ENCODE results near the gene RNPEPL1.

The RNPEPL1 gene

DNA sequence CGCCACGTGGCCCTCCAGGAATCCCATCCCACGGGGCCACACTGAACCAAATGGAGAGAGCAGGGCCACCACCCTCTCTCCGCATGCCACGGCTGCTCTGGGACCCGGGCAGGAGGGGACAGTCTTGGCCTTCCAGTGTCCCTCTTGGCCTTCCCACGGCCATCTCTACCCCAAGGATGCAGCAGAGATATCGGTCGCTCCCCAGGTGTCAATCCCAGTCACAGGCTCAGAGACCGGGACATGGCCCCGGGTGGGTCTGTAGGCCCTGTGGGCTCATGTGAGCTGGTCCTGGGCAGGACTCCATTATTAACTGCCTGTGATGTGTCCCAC lies 33.5 kb downstream of the RNPEPL1 start:
- Histone ChIP-seq H3K36me3 (peaks cover 13 to 50% (median 22%) of the 10 kb centered on the region in 3 donors), H3K4me1 (peaks cover 0 to 10% (median 4%) of the 10 kb centered on the region in 4 donors), H3K9me3 (no peaks in the 10 kb centered on the region), H3K27me3 (no peaks in the 10 kb centered on the region), H3K27ac (no peak overlapping the region), H3K4me3 (no peak overlapping the region)
- DNase-seq, result peak in 1 of 2 donors; percentile 51
- intact Hi-C loops (cut with DNase I; ENCODE audit: low total_unique reads), result no loop called here
- TF ChIP-seq, protein P1, sequence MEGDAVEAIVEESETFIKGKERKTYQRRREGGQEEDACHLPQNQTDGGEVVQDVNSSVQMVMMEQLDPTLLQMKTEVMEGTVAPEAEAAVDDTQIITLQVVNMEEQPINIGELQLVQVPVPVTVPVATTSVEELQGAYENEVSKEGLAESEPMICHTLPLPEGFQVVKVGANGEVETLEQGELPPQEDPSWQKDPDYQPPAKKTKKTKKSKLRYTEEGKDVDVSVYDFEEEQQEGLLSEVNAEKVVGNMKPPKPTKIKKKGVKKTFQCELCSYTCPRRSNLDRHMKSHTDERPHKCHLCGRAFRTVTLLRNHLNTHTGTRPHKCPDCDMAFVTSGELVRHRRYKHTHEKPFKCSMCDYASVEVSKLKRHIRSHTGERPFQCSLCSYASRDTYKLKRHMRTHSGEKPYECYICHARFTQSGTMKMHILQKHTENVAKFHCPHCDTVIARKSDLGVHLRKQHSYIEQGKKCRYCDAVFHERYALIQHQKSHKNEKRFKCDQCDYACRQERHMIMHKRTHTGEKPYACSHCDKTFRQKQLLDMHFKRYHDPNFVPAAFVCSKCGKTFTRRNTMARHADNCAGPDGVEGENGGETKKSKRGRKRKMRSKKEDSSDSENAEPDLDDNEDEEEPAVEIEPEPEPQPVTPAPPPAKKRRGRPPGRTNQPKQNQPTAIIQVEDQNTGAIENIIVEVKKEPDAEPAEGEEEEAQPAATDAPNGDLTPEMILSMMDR (IDR thresholded peaks at IDR 0.05), result no peak

DNA sequence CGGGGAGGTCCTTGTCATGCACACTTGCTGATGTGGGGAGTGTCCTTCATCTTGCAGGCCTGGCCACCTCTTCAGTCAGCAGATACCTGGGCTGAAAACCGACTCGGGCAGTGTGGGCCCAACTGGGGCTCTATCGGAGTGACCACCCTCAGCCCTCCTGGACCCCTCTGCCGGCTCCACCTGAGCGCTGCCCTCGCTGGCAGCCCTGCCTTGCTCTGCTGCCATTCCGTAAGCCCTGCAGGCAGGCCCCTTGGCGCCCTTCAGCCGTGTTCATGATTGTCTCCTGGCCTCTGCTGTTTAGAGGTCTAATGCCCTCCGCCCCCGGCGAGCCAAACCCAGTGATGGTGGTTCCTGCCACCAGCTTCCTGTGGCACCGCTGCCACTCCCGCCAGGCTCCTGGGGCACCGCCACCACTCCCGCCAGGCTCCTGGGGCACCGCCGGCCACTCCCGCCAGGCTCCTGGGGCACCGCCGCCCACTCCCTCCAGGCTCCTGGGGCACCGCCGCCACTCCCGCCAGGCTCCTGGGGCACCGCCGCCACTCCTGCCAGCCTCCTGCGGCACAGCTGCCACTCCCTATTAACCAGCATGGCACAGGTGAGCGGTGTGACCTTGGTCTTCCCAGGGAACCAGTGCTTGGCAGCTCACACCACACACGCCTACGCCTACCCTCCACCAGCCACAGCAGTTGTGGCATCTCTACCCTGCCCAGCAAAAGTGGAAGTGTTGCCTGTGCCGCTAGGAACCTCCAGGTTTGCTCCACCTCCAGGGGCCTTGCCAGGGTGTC lies 34.2 kb downstream of the RNPEPL1 start:
- DNase-seq, result peak in 1 of 2 donors; percentile 60
- H3K4me1 ChIP-seq, result peaks cover 0 to 7% (median 3%) of the 10 kb centered on the region in 4 donors
- H3K4me3 ChIP-seq, result no peak overlapping the region
- no peaks in the 10 kb centered on the region for H3K9me3 ChIP-seq
- no peak overlapping the region for H3K27ac ChIP-seq
- peaks cover 13 to 50% (median 21%) of the 10 kb centered on the region in 3 donors for H3K36me3 ChIP-seq
- TF ChIP-seq, protein P1 (IDR thresholded peaks at IDR 0.05), result no peak
- H3K27me3 ChIP-seq, result no peaks in the 10 kb centered on the region
- intact Hi-C loops (cut with DNase I; ENCODE audit: low total_unique reads), result no loop called here

DNA sequence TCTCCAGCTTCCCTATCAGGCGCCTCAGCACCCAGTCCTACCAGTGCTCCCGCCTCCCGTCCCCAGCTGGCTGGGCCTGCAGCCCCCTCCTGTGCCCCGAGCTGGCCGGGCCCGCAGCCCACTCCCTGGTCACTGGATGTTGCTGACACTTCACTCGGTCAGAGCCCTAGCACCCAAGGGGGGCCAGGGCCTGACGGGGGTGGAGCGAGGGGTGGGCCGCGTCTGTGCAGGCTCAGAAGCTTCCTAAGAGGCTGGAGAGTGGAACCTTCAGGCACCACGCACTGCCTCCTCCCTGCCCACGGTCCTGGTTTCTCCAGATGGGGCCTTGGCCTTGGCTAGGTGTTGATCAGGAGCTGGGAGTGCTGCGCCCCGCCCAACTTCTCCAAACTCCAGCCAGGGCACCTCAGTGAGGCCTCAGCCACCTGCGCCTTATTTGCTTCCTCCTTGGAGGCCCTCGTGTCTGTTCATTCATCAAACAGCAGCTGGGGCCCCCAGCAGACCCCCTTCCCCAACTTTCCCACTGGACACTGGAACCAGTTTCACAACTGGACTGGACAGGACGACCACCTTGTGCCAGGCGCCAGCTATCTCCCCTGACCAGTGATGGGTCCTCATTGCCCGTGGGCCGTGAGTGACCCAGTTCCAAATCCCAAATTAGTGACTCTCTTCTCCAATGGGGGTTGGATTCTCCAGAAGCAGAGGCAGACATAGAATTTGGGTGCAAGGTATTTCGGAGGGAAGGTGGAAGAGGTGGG lies 35.0 kb downstream of the RNPEPL1 start:
- Histone ChIP-seq H3K27ac (no peak overlapping the region), H3K4me1 (peaks cover 0 to 7% (median 3%) of the 10 kb centered on the region in 4 donors), H3K27me3 (no peaks in the 10 kb centered on the region), H3K4me3 (no peak overlapping the region), H3K9me3 (no peaks in the 10 kb centered on the region), H3K36me3 (peaks cover 6 to 42% (median 13%) of the 10 kb centered on the region in 3 donors)
- DNase-seq, result peak in 1 of 2 donors; percentile 40
- TF ChIP-seq, protein P1 (IDR thresholded peaks at IDR 0.05), result no peak
- intact Hi-C loops (cut with DNase I; ENCODE audit: low total_unique reads), result no loop called here

DNA sequence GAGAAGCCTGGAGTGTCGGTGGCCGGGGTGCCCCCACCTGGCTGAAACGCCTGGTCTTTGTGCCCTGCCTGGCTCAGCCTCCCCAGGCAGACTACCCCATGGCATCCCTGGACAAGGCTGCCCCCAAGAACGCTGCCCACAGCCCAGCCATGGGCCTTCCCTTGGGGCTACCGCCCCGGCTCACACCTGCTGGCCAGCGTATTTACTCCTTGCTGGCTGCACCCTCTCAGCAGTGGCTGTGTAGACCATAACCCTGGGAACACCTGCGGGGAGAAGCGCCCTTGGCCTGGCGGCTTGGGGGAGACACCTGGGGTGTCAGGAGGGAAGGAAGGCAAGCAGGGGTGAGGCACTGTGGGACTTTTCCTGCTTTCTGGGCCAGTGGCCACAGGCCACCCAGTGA lies 35.6 kb downstream of the RNPEPL1 start:
- DNase-seq, result peak in 1 of 2 donors; percentile 53
- TF ChIP-seq, protein P1 (IDR thresholded peaks at IDR 0.05), result no peak
- Histone ChIP-seq H3K27ac (no peak overlapping the region), H3K4me3 (no peak overlapping the region), H3K4me1 (peaks cover 0 to 7% (median 3%) of the 10 kb centered on the region in 4 donors), H3K27me3 (no peaks in the 10 kb centered on the region), H3K36me3 (peaks cover under 1 to 36% (median 7%) of the 10 kb centered on the region in 3 donors), H3K9me3 (no peaks in the 10 kb centered on the region)
- intact Hi-C loops (cut with DNase I; ENCODE audit: low total_unique reads), result no loop called here

DNA sequence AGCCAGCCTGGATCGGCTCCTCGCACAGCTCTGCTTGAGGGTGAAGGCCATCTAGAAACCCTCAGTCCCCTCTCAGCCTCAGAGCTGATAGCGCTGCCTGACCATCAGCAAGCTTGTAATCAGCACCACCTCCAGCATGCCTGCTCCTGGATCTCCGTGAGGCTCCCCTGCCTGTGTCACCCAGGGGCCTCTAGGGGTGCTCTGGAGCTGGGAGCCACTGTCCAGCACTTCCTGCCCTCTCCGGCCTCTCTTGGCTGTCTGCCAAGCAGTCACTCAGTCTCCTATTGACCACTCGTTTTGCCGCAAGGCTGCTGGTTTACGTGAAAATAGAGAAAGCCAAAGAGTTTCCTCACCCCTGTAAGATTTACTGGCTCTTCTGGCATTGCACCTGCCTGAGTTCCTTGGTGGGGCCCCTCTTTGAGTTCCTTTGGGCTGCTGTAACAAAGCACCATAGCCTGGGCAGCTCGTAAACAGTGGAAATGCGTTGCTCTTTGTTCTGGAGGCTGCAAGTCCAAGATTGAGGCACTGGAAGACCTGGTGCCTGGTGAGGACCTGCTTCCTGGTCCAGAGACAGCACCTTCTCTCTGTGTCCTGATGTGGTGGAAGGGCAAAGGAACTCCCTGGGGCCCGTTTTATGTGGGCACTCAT lies 36.1 kb downstream of the RNPEPL1 start:
- intact Hi-C loops (cut with DNase I; ENCODE audit: low total_unique reads), result no loop called here
- H3K4me1 ChIP-seq, result peaks cover 0 to 7% (median 3%) of the 10 kb centered on the region in 4 donors
- peaks cover 0 to 30% (median 2%) of the 10 kb centered on the region in 3 donors for H3K36me3 ChIP-seq
- TF ChIP-seq, protein P1 (IDR thresholded peaks at IDR 0.05), result peak; percentile 39 to 56
- no peaks in the 10 kb centered on the region for H3K9me3 ChIP-seq
- no peak overlapping the region for H3K27ac ChIP-seq
- peak; percentile 74 to 83 for DNase-seq
- no peaks in the 10 kb centered on the region for H3K27me3 ChIP-seq
- H3K4me3 ChIP-seq, result no peak overlapping the region
